GM18526 (cell line): Measurements from ENCODE around the gene ENTPD8.

Source experiments
- POLR2A ChIP-seq: IDR thresholded peaks from 3 replicates; pipeline ENCODE4 v1.6.1; 2011; ENCODE audit not compliant: insufficient read length; ENCODE audit errors: extremely low read depth

The ENTPD8 gene, protein sequence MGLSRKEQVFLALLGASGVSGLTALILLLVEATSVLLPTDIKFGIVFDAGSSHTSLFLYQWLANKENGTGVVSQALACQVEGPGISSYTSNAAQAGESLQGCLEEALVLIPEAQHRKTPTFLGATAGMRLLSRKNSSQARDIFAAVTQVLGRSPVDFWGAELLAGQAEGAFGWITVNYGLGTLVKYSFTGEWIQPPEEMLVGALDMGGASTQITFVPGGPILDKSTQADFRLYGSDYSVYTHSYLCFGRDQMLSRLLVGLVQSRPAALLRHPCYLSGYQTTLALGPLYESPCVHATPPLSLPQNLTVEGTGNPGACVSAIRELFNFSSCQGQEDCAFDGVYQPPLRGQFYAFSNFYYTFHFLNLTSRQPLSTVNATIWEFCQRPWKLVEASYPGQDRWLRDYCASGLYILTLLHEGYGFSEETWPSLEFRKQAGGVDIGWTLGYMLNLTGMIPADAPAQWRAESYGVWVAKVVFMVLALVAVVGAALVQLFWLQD

DNA sequence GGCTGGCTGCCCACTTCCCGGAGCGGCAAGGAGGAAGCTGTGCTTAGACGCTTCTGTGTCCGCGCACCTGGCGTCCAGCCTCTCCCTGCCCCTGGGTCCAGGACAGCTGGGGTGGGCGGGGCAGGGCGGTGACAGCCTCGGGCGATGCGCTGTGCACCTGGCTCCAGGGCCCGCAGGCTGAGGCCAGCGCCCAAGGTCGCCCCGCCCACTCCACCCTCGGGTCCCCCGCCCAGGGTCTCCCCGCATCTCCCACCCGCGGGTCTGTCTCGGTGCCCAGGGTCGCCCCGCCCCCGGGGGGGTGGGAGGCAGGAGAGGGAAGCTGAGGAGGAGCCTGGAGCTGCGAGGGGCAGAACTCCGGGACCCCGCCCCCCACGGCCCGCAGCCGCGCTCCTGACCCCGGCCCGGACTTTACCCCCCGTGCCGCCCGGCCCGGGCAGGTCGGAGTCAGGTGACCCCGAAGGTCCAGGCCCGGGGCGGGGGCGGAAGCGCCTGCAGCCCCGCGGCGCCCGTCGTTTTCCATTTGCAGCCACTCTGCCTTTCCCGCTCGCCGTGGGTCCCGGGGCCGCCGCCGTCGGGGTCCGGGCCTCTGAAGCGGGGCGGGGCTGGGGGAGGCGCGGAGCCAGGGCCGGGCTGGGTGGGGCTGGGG is at the start of gene ENTPD8:
TSS of gene ENTPD8 (minus strand) at position 69 of the 646 bp plus-strand sequence. CDS start 3,072 bp downstream, outside the sequence.
- TF ChIP-seq POLR2A, result no peak

DNA sequence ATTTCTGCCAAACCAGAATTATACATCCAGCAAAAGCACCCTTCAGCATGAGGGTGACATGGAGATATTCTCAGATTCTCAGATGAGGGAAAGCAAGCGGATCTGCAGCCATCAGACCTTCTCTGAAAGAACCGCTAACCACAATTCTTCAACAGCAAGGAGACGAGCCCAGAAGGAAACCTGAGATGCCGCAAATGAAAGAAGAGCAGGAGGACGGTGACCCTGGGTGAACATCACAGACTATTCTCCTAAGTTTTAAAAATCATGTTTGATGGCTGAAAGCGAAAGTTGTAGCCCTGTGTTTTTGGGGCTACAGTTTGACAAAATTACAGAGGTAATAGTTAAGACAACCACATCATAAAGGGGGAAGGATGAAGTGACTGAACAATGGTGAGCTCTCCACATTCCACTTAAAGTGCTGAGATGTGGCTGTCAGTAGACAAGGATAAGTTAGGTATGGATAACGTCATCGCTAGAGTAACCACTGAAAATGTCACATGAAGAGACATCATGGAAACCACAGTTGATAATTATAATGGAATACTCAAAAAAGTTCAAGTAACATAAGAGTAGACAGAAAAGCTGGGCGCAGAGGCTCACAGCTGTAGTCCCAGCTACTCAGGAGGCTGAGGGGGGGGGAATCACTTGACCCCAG is 49.5 kb upstream of the ENTPD8 start:
- TF ChIP-seq POLR2A, result no peak

DNA sequence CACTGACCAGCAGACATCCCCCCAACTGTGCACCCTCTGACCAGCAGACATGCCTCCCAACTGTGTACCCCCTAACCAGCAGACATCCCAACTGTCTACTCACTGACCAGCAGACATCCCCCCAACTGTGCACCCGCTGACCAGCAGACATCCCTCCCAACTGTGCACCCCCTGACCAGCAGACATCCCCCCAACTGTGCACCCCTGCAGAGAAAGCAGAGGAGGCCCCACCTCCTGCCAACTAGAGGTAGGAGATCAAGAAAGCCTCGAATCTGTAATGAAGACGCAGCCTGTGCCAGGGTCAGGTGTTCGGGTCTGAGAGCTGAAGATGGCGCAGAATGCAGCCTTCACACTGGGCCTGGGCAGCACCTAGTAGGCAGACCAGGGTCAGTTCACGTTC is 47.7 kb upstream of the ENTPD8 start:
- TF ChIP-seq POLR2A, result no peak

GRCh38 chr9:137488327-137488653 is 47.1 kb upstream of the ENTPD8 start:
- no peak for TF ChIP-seq POLR2A

DNA sequence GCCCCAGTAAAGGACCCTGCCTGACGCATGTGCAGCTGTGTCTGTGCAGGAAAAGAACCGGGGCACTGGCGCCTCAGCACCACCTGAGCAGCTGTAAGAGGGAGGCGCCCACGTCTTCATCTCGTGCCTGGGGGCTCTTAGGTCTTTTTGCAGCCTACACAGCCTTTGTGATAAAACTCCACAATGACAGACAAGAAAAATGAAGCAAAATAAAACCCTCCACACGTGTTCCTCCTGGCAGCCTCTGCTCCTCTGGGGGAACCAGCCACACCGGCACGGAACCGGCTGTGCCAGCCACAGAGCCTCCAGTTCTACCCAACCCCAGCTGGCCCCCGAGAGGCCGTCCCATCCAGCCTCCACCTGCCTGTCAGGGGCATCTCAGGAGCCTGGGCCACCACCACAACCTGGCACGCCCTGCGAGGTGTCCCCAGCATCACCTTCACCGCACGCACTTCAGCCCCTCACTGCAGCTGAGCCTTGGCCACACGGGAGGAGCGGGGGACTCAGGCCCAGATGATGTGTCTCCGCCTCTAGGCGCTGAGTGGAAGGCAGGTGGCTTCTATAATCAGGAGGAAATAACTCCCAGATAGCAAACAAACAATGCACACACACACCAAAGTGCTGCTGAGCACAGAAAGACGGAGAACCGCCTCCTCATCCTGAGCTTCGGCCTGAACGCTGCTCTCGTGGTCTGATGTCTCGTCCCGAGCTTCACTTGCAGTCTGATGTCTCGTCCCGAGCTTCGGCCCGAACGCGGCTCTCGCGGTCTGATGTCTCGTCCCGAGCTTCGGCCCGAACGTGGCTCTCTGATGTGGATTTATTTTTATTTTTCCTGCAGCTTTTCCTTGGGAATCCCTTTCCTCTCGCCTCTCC is 46.5 kb upstream of the ENTPD8 start:
- no peak for TF ChIP-seq POLR2A

DNA sequence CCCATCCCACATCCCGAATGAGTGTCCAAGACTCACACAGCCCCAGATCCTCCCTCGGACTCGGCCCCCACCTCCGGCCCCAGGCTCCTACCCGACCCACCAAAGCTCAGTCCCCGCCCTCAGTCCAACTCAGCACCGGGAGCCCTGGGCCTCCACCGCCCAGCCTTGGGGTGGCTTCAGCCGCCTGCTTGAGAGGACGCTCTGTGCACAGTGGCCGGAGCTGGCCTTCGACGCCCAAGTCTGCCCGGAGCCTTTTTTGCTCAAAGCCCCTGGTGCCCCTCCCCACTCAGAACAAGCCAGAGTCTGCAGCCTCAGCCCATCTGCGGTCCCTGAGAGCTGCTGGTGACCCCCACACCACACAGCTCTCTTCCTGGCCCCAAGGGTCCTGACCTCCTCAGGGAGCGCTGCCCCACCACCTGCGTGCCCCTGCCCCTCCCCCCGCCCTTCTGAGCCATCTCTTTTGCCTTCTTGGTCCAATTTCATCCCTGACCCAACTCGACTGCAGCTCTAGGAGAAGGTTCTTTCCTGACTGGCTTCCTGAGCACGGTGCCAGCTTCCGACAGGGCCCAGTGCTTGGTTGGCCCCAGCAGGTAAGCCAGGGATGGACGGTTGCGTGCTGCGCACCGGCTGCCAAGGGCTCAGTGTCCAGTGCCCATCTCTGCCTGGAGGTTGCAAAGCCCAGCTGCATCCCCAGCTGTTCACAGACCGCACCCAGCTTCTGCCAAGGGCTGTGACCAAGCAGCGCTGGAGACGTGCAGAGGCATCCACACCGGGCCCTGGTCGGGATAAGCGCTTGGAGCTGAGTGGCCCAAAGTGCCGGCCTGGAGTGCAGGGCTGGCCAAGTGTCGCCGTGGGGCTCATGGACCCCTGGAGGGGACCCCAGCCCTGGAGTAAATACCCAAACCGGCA is 45.6 kb upstream of the ENTPD8 start:
- TF ChIP-seq POLR2A, result no peak

- no peak for TF ChIP-seq POLR2A
Measured at GRCh38 chr9:137486141-137486490, 45.0 kb upstream of the ENTPD8 start.

GRCh38 chr9:137485343-137486140 is 44.4 kb upstream of the ENTPD8 start:
- TF ChIP-seq POLR2A, result no peak

- TF ChIP-seq POLR2A, result no peak
Measured at GRCh38 chr9:137484551-137485315, 43.6 kb upstream of the ENTPD8 start.

GRCh38 chr9:137482094-137482781 is 41.1 kb upstream of the ENTPD8 start:
- TF ChIP-seq POLR2A, result no peak

DNA sequence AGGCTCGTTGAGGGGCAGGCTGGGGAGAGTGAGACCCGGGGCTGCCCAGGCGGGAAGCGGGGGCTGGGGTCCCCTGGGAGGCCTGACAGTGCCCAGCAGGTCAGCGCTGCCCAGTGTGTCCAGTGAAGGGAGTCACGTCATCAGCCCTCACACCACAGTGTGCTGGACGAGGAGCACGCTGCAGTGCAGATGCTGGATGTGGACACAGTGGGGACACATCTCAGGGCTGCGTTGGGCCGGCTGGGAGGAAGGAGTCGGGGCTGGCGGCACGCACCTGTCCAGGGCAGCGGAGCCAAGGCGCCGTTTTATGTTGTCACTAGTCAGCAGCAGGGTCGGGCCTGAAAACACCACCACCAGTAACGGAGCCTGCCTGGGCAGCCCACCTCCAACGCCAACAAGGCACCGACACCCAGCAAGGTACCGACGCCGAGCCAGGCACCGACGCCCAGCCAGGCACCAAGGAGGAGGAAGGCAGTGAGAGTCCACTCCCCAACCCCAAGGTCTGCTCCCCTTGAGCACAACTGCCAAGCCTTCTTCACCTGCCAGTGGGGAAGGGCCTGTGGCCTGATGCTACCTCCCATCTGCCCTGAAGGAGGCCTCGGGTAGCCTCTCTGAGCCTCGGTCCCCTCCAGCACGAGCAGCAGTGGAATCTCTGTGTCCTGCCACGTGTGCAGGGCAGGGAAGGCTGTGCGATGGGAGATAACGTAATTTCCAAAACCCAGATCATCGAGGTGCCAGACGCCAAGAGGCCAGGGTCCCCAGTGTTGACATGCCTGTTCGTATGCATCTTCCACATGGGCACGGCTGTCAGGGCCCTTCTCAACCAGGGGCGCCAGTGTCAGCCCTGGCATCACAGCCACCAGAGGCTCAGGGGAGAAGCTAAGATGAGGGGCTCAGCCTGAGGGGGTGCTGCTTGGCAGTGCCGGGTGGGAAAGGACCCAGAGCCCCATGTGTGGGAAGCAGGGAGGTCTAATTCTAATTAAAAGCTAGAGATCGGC is 39.8 kb upstream of the ENTPD8 start:
- TF ChIP-seq POLR2A, result no peak
